Hepatocyte (in vitro differentiated cells): ENCODE results near the gene PRSS38. TPM values are rescaled to one million over a fixed set of nuclear protein-coding genes. Genes with fewer than 3 reads are reported as not detected.
A peak's percentile ranks its signal among the peaks of the same experiment; 100 is the strongest.

Experiments
- DNase-seq: peaks from one replicate; pipeline ENCODE4 v3.0.0-alpha.2; 2016; ENCODE audit warnings: low spot score
- H2AFZ ChIP-seq: fragments of 200-600 bp; sonication (generic); 2 replicates; pipeline ENCODE4 v1.6.0; 2016; ENCODE audit warnings: antibody characterized with exemption, mild to moderate bottlenecking
- H3K27ac ChIP-seq: fragments of 200-600 bp; sonication (generic); 2 replicates; pipeline ENCODE4 v1.5.1; 2016; ENCODE audit warnings: mild to moderate bottlenecking
- H3K27me3 ChIP-seq: fragments of 200-600 bp; sonication (generic); 2 replicates; pipeline ENCODE4 v1.6.1; 2016
- H3K36me3 ChIP-seq: fragments of 200-600 bp; sonication (generic); replicated peaks from 2 replicates; pipeline ENCODE4 v1.5.1; 2016; ENCODE audit warnings: low read depth; ENCODE audit not compliant: insufficient read depth
- H3K4me1 ChIP-seq: fragments of 200-600 bp; sonication (generic); 2 replicates; pipeline ENCODE4 v1.5.1; 2016; ENCODE audit warnings: mild to moderate bottlenecking, moderate library complexity; ENCODE audit not compliant: insufficient read depth
- H3K4me2 ChIP-seq: fragments of 200-600 bp; sonication (generic); 2 replicates; pipeline ENCODE4 v1.6.0; 2016
- H3K4me3 ChIP-seq: fragments of 200-600 bp; sonication (generic); 2 replicates; pipeline ENCODE4 v1.5.1; 2016; ENCODE audit warnings: mild to moderate bottlenecking
- H3K79me2 ChIP-seq: fragments of 200-600 bp; sonication (generic); 2 replicates; pipeline ENCODE4 v1.6.0; 2017; ENCODE audit warnings: mild to moderate bottlenecking
- H3K9me2 ChIP-seq: fragments of 200-600 bp; sonication (generic); replicated peaks from 2 replicates; pipeline ENCODE4 v1.6.0; 2017; ENCODE audit warnings: mild to moderate bottlenecking; ENCODE audit not compliant: insufficient read depth
- H3K9me3 ChIP-seq: fragments of 200-600 bp; sonication (generic); 2 replicates; pipeline ENCODE4 v1.5.1; 2016; ENCODE audit warnings: low read depth, mild to moderate bottlenecking
- H4K20me1 ChIP-seq: fragments of 200-600 bp; sonication (generic); 2 replicates; pipeline ENCODE4 v1.6.0; 2016; ENCODE audit warnings: mild to moderate bottlenecking; ENCODE audit not compliant: insufficient read depth, poor library complexity, severe bottlenecking
- EZH2 ChIP-seq: fragments of 200-600 bp; sonication (generic); IDR thresholded peaks from 2 replicates; pipeline ENCODE4 v1.6.1; 2016; ENCODE audit warnings: antibody characterized with exemption, mild to moderate bottlenecking, borderline replicate concordance
- EZH2phosphoT487 ChIP-seq: fragments of 200-600 bp; sonication (generic); IDR thresholded peaks from one replicate; pipeline ENCODE4 v1.6.1; 2018; ENCODE audit warnings: antibody characterized with exemption, mild to moderate bottlenecking, low read depth, moderate library complexity; ENCODE audit not compliant: unreplicated experiment, severe bottlenecking
- WGBS: methylation state at CpG from one replicate; pipeline ENCODE4 v1.1.6; 2016; ENCODE audit warnings: low lambda C conversion rate; ENCODE audit errors: missing lambda C conversion rate; 5-methylcytosine and 5-hydroxymethylcytosine counted together
- polyA plus RNA-seq: library from polyadenylated mRNA; unstranded; fragments of >200 nt; fragmentation: Nextera tagmentation; extraction: Ambion mirVana; gene quantifications from 2 replicates; pipeline ENCODE4 v1.2.1, GENCODE V29; 2016
- total RNA-seq: library from RNA; depleted of rRNA; stranded (reverse); fragments of >200 nt; gene quantifications from 2 replicates; pipeline ENCODE4 v1.2.3, GENCODE V29; 2014
- TF ChIP-seq, protein P1 (sequence below): fragments of 200-600 bp; sonication (generic); IDR thresholded peaks from 2 replicates; pipeline ENCODE4 v1.5.1; 2016; ENCODE audit warnings: antibody characterized with exemption, mild to moderate bottlenecking; ENCODE audit not compliant: poor library complexity

PRSS38 gene
- total and polyA plus RNA-seq, 2 experiments from 2014 or later, result not detected

DNA sequence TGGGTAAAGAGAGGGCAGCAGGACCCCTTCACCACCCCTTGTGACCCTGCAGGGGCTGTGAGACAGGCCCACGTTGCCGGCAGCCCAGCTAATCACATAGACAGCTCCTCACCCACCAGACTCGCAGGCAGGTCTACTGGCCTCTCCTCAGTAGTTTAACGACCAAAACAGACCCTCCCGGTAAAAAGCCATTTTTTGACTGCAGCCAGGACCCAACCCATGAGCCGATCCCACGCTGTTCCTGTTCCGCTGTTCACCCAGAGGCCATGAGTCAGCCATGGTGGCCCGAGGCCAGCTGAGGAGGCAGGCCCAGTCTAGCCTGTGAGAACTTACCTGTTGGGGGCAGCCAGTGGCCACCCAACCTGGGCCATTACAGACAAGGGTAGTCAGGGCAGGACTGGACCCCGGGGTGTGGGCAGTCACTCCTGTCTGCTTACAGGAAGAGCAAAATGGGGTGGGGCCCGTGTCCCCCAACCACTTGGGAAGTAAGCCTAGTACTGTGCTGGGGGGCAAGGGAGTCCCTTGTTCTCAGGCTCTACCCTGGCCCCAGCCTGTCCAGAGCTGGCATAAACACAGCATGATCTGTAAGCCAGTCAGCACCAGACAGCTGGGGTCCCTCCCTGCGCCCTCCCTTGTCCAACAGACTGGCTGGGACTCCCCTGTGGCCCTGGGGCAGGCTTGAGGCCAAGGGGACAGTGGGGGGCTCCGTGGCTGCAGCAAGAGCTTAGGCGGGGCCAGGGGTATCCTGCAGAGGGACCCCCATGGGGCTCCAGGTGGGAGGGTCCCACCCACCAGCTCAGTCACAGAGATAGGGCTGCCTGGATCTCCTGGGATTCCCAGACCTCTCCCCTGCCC, 70.4 kb downstream of the PRSS38 start:
- TF ChIP-seq, protein P1, sequence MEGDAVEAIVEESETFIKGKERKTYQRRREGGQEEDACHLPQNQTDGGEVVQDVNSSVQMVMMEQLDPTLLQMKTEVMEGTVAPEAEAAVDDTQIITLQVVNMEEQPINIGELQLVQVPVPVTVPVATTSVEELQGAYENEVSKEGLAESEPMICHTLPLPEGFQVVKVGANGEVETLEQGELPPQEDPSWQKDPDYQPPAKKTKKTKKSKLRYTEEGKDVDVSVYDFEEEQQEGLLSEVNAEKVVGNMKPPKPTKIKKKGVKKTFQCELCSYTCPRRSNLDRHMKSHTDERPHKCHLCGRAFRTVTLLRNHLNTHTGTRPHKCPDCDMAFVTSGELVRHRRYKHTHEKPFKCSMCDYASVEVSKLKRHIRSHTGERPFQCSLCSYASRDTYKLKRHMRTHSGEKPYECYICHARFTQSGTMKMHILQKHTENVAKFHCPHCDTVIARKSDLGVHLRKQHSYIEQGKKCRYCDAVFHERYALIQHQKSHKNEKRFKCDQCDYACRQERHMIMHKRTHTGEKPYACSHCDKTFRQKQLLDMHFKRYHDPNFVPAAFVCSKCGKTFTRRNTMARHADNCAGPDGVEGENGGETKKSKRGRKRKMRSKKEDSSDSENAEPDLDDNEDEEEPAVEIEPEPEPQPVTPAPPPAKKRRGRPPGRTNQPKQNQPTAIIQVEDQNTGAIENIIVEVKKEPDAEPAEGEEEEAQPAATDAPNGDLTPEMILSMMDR, result no peak
- no peak for TF ChIP-seq EZH2
- no peak for TF ChIP-seq EZH2phosphoT487
- no peaks in the 10 kb centered on the region for H3K79me2 ChIP-seq
- no peak overlapping the region for H2AFZ ChIP-seq
- H3K36me3 ChIP-seq, result no peaks in the 10 kb centered on the region
- peak overlapping the region; percentile 80 for H3K4me2 ChIP-seq
- H3K4me3 ChIP-seq, result no peak overlapping the region
- DNase-seq, result peak; percentile 39
- no peaks in the 10 kb centered on the region for H3K27me3 ChIP-seq
- H3K9me2 ChIP-seq, result no peaks in the 10 kb centered on the region
- H3K9me3 ChIP-seq, result no peaks in the 10 kb centered on the region
- peak overlapping the region; percentile 97 for H3K27ac ChIP-seq
- H3K4me1 ChIP-seq, result peaks cover 30% of the 10 kb centered on the region
- 60% methylated on average over 14 of the region's 14 CpGs for WGBS
- no peaks in the 10 kb centered on the region for H4K20me1 ChIP-seq

DNA sequence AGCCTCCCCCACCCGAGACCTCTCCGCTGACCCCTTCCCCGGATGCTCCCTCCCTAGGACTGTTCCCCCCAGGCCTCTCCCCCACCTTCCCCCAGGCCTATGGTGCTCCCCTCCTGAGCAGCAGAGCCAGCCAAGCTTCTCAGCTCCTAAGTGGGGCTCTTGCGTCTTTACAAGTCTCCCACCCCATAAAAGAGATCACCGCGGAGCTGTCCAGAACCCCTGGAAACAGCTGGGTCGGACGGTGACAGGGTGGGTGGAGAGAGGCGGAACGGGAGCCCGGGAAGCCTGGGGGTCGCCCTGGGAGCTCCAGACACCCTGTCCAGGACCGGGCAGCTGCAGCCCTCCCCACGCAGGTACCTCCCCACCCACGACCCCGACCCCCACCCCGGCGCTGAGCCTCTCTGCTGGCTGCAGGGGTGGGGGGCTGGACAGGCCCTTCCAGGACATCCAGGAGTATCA, 71.1 kb downstream of the PRSS38 start:
- H3K4me1 ChIP-seq, result peaks cover 30% of the 10 kb centered on the region
- no peaks in the 10 kb centered on the region for H3K79me2 ChIP-seq
- H3K4me3 ChIP-seq, result no peak overlapping the region
- no peaks in the 10 kb centered on the region for H3K27me3 ChIP-seq
- H3K36me3 ChIP-seq, result no peaks in the 10 kb centered on the region
- peak overlapping the region; percentile 39 for H2AFZ ChIP-seq
- 8% methylated on average over 12 of the region's 18 CpGs for WGBS
- peak; percentile 68 for DNase-seq
- no peak for TF ChIP-seq EZH2
- TF ChIP-seq, protein P1, result no peak
- TF ChIP-seq EZH2phosphoT487, result no peak
- peak overlapping the region; percentile 80 for H3K4me2 ChIP-seq
- H4K20me1 ChIP-seq, result no peaks in the 10 kb centered on the region
- peak overlapping the region; percentile 97 for H3K27ac ChIP-seq
- no peaks in the 10 kb centered on the region for H3K9me2 ChIP-seq
- no peaks in the 10 kb centered on the region for H3K9me3 ChIP-seq

DNA sequence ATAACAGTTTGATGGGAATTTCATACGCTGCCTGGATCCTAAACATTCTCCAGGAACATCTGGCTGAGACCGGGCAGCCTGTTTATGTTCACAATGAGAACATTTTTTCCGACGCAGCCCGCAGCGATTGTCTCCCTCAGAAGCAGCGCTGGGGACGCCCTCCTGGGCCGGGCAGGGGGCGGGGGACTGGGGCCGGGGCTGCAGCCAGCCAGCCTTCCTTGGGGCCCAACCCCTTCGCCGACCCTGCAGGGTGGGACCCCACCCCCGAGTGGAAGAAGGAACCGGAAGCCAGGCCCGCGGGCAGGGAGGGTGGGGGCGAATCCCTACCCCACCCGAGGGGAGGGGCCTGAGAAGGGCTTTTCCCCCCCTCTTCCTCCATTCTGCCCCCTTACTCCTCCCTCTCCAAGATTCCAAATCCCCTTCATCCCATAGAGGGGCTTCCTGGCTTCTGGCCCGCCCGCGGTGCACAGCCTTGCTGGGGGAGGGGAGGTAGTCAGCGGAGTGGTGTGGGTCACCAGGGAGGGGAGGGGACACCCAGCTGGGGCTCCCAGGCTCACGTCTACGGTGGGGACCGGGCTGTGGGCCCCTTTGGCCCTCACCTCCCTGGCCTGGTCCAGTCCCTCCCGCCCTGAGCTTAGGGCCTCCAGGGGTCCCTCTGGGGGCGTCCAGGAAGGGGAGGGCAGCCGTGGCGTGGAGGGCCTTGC, 71.7 kb downstream of the PRSS38 start:
- Histone ChIP-seq H2AFZ (peak overlapping the region; percentile 19), H3K27me3 (no peaks in the 10 kb centered on the region), H4K20me1 (no peaks in the 10 kb centered on the region), H3K4me1 (peaks cover 30% of the 10 kb centered on the region), H3K4me2 (peak overlapping the region; percentile 80), H3K36me3 (no peaks in the 10 kb centered on the region), H3K4me3 (no peak overlapping the region), H3K9me2 (no peaks in the 10 kb centered on the region), H3K27ac (peak overlapping the region; percentile 97), H3K9me3 (no peaks in the 10 kb centered on the region), H3K79me2 (no peaks in the 10 kb centered on the region)
- DNase-seq, result peak; percentile 89
- WGBS, result 4% methylated on average over 11 of the region's 30 CpGs
- TF ChIP-seq EZH2phosphoT487 (no peak), EZH2 (no peak)
- TF ChIP-seq, protein P1, result no peak
